ENCODE results near the gene TMOD2. TPM values are rescaled to one million over a fixed set of nuclear protein-coding genes. Genes with fewer than 3 reads are reported as not detected.
"Not testable (repeated sequence)": the region's sequence is repeated elsewhere in the genome, so short reads cannot be mapped to it uniquely, and the experiment has no call there.

The TMOD2 gene
- total RNA-seq, 1 donor from 2014 or later = 2.0 TPM

- no peak for DNase-seq (ENCODE audit: low read depth, low spot score)
Measured at GRCh38 chr15:51770902-51771301, 19.5 kb downstream of the TMOD2 start.

GRCh38 chr15:51771773-51772172, 20.4 kb downstream of the TMOD2 start:
- DNase-seq (ENCODE audit: low read depth, low spot score) = no peak

DNA sequence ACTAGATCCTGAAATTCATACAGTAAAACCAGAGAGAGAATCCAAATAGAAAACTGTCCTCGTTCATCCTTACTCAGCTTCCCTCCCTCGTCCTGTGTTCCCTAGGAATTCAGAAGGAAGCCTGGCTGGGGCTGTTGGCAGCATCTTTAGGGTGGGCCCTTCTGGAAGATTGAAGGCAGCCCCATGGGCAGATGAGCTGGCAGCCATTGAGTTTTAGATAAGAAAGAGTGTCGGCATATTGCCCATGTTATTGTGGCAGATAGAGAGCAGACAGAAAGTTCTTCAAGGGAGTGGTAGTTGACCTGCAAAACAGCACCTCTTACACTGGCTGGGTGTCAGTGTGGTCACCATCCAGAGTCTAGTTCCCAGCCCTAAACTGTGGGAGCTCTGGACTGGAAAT, 23.5 kb downstream of the TMOD2 start:
- no peak for DNase-seq (ENCODE audit: low read depth, low spot score)

GRCh38 chr15:51775967-51776816, 24.8 kb downstream of the TMOD2 start:
- no peak for DNase-seq (ENCODE audit: low read depth, low spot score)

- DNase-seq (ENCODE audit: low read depth, low spot score) = peak; percentile 60
Measured at GRCh38 chr15:51776952-51777569, 25.7 kb downstream of the TMOD2 start.

DNA sequence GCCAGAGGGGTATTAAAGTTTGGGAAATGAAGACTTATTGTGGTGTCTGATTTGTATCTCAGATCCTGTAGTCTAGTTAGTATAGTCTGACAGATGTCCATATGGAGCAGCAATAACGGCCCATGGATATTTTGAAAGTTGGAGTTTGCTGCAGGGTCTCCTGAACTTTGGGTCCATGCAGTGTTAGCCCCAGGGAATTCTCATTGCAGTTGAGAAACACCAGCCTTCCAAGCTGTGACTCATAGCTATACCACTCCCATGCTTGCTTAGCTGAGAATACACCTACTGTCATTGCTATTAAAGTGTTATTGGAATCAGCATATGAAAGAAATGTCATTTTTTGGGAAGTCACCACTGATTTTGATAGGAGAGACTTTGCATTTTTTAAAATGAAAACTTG, 29.2 kb downstream of the TMOD2 start:
- no peak for DNase-seq (ENCODE audit: low read depth, low spot score)

- DNase-seq (ENCODE audit: low read depth, low spot score) = no peak
Measured at GRCh38 chr15:51781506-51781905, 30.1 kb downstream of the TMOD2 start.

DNA sequence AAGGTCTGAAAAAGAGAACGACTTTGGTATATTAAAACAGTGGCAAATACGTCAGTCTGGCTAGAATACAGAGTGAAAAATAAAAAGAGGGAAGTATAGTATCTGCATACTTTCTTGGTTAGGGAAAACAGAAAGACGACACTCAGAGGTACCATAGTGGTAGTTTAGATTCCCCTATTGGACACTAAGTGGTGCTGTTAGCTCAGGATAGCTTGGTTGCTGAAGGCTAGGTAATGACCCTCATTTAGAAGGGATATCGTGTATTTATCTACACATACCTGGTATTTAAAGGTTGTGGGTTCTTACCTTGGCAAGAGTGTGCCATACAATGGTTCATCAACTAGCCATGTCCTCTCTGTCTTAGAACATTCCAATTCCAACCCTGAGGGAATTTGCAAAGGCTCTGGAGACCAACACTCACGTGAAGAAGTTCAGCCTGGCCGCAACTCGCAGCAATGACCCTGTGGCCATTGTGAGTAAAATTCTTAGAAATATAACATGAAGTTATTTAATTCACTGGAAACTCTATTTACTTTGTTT, 31.0 kb downstream of the TMOD2 start:
- no peak for DNase-seq (ENCODE audit: low read depth, low spot score)

GRCh38 chr15:51783967-51784366, 32.6 kb downstream of the TMOD2 start:
- DNase-seq (ENCODE audit: low read depth, low spot score) = no peak

GRCh38 chr15:51787130-51787529, 35.7 kb downstream of the TMOD2 start:
- DNase-seq (ENCODE audit: low read depth, low spot score) = not testable (repeated sequence)

- DNase-seq (ENCODE audit: low read depth, low spot score) = not testable (repeated sequence)
Measured at GRCh38 chr15:51792474-51792873, 41.1 kb downstream of the TMOD2 start.

- peak; percentile 56 for DNase-seq (ENCODE audit: low read depth, low spot score)
Measured at GRCh38 chr15:51793521-51794305, 42.3 kb downstream of the TMOD2 start.

DNA sequence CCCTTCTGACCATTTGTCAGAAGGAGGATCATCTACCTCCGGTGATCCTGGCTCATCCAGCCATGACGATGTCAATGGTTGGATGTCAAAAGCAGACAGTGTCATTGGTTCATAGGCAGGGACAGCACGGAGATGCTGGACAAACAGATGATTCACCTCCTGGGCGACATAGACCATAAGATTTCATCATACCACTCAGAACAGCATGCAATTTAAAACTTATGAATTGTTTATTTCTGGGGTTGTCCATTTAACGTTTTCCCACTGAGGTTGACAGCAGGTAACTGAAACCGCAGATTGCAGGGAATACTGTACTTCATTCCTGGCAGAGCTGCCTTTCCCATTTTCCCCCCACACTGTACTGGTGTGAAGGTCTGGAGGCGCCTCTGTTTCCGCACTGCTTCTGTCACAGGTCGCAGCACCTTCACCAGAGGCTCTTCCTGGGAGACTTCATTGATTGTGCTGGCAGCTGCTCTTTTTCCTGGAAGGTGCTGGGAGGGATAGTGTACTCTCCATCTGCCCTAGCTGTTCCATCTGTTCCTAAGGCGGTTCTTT, 45.5 kb downstream of the TMOD2 start:
- no peak for DNase-seq (ENCODE audit: low read depth, low spot score)

DNA sequence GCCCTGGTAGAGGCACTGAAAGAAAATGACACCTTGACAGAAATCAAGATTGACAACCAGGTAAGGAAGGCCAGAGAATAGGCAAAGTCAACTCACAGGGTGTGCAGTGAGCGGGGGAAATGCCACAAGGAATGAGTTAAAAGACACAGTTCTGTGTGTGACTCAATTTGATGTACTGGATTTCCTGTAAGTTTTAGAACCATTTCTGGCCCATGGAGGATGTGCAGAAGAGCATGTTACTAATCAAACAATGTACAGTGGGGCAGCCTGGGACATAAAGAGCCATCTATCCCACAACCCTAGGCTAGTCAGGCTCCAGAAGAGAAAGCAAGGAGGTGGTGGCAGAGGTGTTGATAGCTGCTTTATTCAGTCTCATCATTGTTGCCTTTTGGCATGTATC, 46.9 kb downstream of the TMOD2 start:
- no peak for DNase-seq (ENCODE audit: low read depth, low spot score)

- DNase-seq (ENCODE audit: low read depth, low spot score) = no peak
Measured at GRCh38 chr15:51799282-51800252, 48.2 kb downstream of the TMOD2 start.

GRCh38 chr15:51801391-51801835, 50.0 kb downstream of the TMOD2 start:
- no peak for DNase-seq (ENCODE audit: low read depth, low spot score)

GRCh38 chr15:51802593-51802992, 51.2 kb downstream of the TMOD2 start:
- no peak for DNase-seq (ENCODE audit: low read depth, low spot score)

DNA sequence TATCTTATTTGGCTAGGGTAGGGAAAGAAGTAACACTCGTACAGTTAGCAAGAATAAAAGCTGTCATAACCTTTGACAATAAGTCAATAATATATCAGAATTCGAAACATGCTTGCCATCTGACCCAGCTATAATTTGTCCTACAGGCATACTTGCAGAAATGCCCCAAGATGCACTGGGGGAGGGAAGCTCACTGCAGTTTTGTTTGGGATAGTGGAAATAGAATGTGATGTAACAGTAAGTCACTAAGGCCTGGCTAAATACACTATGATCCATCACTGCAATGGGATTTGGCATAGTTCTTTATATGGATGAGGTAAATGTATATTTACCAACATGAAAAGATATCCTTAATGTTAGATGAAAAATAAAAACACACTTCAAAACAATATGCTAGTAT, 52.6 kb downstream of the TMOD2 start:
- no peak for DNase-seq (ENCODE audit: low read depth, low spot score)

- no peak for DNase-seq (ENCODE audit: low read depth, low spot score)
Measured at GRCh38 chr15:51806123-51806522, 54.7 kb downstream of the TMOD2 start.

- no peak for DNase-seq (ENCODE audit: low read depth, low spot score)
Measured at GRCh38 chr15:51809457-51809856, 58.1 kb downstream of the TMOD2 start.

Measured in pulmonary artery endothelial cell (primary cell).